HG02678 (cell line): ENCODE measurements around the gene SCN2B.

Experiments
- ATAC-seq: cut with Tn5 transposase; IDR thresholded peaks from one replicate; pipeline ENCODE4 v1.9.1; 2021; ENCODE audit warnings: mild to moderate bottlenecking, moderate library complexity; ENCODE audit not compliant: unreplicated experiment

SCN2B gene

DNA sequence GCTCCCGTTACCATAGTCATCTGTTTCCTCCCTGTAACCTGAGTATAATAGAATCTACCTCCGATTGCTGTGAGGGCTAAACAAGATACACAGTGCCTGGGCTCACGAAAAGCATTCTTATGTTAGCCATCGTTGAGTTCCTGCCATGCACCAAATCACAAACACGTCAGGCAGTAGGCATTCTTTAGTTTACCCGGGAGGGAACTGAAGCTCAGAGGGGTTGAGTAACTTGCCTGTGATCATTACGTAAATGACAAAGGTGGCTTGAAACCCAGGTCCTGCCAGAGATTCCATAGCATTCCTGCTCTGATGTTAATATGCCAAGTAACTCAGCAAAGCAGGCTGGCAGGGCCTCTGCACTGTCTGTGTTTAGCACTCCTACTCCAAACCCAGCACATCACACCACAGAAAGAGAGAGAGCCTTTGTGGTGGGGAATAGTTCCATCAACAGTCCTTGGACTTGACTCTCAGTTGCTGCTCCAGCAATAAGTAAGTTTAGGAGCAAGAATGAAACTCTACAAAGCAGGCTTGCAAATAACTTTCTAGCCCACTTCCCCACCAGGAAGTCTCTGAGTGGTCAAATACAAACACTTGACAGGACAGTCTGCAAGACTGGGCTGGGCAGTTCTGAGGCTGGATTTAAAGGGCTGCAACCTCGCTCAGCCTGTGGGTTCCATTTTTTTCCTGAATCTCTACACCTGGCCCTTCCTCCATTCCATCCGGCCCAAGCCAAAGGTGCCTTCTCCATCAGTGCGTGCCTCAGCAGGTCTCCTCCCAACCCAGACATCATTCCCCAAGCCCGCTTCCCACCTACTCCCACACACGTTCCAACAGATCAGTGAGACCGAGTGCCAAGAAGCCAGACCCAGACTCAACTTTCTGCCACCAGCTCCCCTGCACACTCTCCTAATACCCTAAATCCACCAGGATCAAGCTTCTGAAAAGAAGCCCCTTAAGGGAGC is 1.1 kb downstream of the SCN2B start:
- no peak for ATAC-seq

DNA sequence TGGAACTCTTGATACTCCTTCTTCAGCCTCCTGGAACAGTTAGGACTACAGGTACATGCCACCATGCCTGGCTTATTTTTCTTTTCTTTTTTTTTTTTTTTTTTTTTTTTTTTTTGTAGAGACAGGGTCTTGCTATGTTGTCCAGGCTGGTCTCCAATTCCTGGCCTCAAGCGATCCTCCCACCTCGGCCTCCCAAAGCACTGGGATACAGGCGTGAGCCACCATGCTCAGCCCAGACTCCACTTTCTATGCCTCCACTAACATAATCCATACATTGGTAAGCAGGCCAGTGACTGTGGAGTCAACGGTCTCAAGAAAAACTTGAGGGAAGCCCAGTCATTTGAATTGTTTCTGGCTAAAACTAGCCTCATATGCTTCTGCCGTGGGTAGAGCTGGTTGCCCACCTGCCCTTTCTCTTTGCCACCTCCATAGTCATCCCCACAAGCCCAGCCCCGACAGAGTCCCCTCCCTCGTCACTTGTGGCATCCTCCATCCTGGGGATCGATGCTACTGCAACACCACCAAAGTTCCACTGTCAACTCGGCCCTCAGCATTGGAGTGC is 2.4 kb downstream of the SCN2B start:
- ATAC-seq, result no peak

DNA sequence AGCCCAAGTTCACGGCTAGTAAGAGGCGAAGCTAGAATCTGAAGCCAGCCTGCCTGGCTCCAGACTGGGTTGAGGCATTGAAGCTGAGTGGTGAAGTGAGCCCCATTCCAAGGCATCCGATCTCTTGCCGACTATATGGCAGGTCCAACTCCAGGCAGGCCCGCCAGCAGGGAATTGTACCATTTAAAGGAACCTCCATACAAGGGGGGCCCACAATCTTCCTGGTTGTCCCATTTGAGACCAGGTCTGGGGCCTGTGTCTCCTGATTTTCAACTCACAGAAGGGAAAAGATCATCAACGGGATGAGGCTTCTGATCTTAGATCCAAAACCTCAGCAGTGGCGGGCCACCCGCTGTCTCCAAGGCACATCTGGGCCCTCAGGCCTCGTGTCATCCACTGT is 4.1 kb downstream of the SCN2B start:
- ATAC-seq, result no peak

DNA sequence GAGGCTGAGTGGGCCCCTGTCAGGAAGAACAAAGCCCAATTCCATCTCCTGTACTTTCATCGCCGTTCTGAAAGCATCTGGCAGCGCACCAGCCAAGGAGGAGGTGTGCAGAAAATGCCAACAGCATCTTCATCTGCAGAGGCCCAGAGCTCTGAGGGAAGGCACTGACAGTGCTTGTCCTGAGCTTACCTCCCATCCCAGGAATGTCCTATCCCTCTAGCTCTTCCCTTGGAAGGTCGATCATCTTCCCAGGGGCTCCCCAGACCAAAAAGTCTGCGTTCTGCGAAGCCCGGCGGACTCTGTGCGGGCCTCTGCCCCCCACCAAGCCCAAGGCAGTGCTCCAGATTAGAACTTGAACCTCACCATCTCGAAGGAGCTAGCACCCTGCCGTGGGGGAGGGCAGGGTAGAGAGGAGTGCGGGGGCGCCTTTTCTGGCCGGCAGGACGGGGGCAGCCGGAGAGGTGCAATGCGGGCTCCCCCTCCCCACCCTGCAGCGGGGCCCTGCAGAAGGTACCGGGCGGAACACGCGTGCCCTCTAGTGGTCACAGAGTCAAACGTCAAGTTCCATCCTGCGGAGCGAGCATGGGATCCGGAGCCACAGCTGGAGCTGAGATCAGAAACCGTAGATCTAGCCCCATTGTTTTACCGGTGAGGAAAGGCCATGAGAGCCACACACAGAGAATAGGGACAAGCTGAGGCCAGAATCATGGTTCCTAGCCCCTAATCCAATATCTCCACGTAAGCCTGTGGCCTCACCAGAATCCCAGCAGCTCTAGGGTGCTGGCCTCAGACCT is 5.0 kb downstream of the SCN2B start:
- no peak for ATAC-seq

DNA sequence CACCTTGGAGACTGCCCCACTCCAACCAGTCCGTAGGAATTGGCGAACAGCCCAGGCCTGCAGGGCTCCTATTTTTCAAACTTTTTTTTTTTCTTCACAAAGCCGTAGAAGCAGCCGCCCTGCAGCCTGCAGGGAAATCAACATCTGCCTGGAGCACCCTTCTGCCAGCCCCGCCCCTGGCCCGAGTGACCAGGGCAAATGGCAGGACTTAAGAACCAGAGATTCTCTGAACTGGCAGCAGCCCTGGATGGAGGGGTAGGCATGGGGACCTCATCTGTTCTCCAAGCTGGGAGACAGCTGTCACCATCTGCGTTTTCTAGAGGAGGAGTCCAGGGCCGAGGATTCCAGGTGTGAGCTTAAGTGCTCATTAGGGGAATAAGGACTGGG is 5.6 kb downstream of the SCN2B start:
- no peak for ATAC-seq

DNA sequence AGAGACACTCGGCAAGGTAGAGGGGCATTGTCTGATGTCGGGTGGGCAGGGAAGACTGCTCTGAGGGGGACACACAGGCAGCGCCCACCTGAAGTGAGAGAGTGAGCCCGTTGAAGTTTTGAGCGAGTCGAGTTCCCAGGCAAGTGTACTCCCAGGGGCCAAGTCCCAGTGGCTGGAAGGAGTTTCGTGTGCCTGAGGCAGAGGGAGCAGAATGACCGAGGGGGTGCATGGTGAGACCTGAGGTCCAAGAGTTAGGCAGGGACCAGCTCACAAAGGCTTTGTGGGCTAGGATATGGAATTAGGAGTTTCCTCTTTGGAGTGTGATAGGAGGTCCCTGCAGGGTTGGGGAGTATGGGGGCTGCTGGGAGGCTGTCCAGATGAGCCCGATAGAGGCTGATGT is 6.2 kb downstream of the SCN2B start:
- ATAC-seq, result no peak

DNA sequence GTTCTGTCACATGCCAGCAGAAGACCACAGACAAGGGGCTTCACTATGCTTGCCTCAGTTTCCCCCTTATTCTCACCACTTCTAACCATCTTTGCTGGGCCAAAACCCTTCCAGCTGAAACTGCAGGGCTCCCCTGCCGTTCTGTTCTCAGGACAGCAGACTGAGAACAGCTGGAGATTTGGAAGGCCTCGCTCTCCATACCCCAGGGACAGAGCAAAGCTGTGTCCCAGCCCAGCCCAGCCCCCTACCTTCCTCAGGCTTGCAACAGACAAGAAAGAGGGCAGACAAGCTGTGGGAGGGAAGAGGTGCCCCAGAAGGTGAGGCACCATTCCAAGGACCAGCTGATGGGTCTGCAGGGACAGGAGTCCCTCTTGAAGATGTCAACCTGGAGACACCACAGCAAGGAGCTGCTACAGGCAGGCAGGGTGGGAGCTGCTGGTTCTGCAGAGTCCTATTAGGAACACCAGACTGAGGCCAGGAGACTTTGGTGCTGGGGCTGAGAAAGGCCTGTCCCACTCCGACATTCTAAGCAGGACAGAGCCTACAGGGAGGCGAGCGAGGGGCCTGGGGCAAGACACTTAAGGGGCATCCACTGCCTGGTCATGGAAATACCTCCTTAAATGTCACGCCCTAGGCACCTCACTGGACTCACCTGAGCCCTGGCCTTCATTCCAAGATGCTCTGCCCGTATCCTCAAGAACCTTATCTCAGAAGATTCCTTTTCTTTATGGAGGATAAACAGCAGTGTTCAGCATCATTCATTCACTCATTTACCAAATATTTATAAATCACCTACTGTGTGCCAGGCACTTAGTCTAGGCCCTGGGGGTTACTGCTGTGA is 6.9 kb downstream of the SCN2B start:
- ATAC-seq, result no peak

DNA sequence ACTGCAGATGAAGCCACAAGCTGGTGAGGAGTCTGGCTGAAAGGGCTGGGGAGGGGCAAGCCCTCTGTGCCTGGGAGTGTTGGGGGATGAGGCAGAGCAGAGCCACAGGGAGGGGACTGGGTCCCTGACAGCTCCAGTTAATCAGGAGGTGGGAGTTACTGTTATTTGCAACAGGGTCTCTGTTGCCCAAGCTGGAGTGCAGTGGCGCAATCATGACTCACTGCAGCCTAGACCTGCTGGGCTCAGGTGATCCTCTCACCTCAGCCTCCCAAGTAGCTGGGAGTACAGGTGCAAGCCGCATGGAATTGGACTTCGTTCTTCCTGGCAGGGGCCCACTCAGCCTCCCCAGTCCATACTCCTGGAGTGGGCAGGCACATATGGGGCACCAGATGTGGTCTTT is 7.7 kb downstream of the SCN2B start:
- no peak for ATAC-seq

DNA sequence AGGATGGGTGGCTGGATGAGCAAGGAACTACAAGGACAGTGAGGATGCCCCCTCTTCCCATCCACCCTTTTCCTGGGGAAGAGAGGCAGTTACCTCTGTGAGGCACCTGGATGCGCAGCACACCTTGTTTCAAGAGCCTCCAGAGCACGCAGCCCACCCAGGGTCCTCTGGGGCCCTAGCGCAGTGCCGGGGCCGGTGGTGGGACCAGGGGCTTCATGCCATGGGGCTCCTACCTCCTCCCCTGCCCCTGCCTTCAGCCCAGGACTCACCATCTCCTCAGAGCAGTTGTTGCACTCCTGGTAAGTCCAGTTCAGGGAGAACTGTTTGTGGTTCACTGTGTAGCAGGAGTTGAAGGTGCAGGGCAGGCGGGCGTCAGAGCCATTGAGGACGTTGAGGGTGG is 8.1 kb downstream of the SCN2B start:
- ATAC-seq, result no peak

DNA sequence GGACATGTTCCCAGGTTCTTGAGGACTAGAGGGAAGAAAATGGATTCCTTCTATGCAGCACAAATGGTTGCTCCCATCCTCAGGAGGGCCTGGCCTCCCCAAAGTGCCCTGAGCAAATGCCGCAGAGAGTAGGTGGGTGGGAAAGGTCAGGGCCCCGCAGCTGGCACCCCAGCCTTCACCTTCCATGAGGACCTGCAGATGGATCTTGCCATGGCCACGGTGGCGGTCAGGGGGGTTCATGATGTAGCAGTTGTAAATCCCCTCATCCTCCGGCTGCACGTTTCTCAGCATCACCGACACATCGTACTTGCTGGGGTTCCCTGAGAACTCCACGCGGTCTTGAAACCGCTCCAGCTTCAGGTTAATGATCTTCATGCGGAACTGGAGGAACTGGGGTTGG is 8.5 kb downstream of the SCN2B start:
- no peak for ATAC-seq

DNA sequence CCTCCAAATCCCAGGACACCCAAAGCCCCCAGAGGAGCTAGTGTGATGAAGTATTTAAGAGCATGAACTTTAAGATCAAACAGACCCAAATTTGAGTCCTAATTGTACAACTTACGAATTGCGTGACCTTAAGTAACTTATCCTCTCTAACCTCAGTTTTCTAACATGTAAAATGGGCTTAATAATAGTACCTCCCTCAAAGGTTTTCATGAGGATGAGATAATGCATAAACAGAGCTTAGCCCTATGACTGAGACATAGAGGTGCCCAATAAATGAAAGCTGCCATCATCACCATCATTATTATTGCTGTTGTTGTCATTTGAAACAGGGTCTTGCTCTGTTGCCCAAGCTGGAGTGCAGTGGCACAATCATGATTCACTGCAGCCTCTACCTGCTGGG is 9.2 kb downstream of the SCN2B start:
- ATAC-seq, result no peak

DNA sequence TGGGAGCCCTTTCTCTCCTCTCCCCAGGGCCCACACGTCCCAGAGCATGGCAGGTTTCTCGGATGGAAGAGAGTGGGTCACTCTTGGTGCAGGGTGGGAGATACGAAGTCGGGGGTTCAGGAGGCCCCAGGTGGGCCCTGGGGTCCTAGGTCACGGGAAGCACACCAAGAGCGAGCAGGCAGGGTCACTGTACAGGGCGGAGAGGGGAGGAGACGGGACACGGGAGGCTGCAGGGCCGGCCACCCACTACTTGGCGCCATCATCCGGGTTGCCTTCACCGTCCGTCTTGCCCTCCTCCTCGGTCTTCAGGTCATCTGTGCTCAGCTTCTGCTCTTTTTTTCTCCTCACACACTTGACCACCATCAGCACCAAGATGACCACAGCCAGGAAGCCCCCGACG is 9.8 kb downstream of the SCN2B start:
- no peak for ATAC-seq

DNA sequence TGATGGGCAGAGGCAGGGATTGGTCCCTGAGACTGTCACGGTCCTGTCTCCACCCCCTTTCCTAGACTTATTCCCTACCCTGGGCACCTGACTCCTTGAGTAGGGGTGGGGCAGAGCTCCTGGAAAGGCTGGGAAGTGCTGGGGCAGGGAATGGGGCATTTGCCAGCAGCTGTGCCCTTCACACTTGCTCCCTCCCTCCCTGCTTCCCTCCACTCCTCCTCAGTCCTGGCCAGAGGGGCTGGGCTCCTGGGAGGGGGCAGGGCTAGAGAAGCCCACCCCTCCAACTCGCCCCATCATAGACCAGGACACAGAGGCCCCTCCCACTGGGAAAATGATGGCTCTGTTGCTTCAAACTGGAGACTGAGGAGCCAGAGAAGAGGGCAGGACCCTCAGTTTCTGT is 11.6 kb downstream of the SCN2B start:
- no peak for ATAC-seq

DNA sequence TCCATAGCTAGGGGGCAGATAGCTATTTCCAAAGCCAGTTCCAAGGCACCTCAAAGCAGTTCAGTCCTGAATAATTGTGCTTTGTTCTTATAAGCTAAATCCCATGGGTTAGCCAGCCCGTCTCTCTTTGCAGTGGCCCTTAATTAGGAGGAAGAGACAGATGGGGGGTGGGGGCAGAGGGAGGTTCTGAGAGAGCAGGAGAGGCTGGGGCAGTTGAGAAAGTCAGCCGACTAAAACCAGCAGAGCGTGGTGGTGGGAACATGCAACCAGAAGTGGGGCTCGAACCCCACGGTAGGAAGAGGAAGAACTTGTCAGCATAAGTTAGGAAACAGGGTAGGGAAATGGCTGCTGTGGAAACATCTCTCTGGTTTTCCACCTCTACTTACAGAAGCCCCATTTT is 12.9 kb downstream of the SCN2B start:
- ATAC-seq, result no peak

DNA sequence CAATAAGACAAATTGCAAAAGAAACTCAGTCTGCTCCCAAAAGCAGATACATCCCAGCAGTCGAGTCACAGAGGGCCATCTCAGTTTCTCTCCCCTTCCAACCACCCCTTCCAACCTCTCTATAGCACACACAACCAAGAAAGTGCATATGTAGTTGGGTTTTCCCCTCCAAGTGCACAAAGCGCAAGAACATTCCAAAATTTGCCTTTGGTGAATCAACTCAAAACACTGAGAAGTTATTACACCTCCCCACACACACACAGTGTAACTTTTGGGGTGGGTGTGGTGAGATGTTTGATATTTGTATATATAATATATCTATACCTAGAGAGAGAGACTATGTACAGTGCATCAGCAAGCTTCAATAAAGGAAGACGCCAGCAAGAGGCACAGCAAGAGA is 13.6 kb downstream of the SCN2B start:
- no peak for ATAC-seq

DNA sequence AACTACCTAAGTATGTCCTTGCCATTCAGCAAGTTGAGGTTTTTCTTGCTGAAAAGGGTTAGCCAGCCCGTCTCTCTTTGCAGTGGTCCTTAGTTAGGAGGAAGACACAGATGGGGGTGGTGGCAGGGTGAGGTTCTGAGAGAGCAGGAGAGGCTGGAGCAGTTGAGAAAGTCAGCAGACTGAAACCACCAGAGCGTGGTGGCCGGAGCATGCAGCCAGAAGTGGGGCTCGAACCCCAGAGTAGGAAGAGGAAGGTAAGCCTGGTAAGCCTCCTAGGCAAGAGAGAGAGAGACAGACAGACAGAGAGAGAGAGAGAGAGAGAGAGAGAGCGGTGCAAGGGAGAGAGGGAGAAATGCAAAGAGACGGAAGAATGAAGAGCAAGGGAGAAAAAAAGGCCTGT is 14.7 kb downstream of the SCN2B start:
- no peak for ATAC-seq

DNA sequence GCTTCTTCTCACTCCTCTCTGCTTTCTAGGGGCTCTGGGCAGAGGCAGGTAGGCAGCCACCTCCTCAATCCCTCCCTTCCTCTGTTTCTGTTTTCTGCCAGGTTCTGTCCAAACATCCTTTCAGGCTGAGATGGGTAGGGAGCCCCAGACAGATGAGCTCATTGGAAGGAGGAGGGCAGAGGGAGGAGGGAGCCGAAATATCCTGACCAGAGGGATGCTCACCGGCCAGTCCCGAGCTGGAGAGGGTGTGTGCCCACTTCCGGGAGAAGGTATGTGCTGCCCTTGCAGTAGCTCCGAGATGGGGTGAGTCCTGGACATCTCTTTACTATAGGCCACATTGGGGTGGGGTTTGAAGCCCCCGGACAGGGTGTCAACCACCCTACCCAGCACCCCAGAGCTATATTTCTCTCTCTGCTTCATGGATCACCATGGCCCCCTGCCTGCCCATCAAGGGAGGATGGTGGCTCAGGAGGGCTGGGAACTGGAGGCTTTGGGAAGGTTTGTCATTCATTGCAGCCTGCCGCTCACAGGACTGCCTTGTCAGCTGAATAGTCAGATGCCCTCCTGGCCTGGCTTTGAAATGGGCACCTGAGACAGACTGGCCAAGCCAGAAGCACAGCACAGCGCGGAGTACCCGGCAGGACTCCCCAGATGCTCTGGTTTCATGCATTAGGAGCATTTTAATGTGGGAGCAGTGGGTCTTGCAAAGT is 19.1 kb downstream of the SCN2B start:
- no peak for ATAC-seq

DNA sequence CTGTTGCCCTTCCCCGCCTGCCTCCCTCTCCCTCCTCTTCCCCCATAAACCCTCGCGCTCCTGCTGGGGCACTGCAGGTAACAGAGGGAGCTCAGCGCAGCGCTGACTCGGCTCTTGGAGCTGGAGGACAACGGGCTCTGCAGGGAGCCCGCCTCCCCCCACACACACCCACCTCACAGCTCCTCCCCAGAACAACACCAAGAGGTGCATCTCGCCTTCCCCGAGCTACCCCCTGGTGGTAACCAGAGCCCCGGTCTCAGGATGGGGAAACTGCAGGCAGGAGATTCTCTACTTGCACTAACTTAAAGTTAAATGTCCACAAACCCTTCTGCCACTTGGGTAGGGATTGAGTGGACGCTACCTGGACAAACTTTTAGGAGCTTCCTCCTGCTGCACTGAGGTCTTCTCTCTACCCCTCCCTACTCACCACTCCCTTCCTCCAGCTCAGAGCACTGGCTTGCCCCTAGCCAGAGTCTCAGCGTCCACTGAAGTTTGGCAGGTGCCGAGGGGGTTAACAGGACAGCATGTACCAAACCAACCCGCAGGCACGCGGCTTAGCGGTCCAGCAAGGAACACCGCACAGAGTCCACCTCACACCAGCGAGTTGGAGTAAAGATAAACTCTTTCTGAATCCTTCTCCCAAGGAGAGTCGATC is 19.8 kb downstream of the SCN2B start:
- no peak for ATAC-seq

DNA sequence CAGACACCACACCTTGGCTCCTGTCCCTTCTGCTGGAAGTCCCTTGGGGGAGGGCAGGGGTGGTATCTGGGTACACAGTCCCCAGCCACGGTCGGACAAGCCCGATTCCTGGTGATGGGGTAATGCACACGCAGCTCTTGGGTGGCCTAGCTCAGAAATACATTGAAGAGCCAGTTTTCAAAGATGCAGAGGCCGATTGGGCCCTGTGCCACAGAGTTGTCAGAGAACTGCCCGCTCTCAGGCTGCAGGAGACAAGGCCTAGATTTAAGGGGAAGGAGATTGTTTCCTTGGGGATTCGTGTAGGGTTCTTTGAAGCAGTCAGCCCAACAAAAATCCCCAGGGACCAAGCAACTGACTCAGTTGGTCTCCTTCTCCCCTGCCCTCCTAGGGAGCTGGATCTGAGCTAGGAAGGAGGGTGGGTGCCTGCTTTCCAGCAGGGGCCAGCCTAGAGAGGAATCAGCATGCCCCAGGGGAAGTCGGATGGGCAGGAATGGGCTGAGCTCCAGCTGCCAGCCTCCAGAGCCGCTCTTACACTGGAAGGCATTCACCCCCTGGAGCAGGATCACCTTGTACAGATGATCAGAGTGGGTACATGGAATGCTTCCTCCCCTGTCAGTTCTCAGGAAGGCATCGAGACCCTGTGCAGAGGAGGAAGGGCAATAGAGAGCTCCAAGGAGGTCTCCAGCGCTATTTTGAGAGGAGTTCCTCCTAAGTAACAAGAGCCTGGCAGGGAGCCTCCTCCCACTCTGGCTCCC is 20.5 kb downstream of the SCN2B start:
- ATAC-seq, result no peak
